GM19240 (cell line): ENCODE measurements around the gene EXOSC1.
"Not testable (repeated sequence)": the region's sequence is repeated elsewhere in the genome, so short reads cannot be mapped to it uniquely, and the experiment has no call there.

Experiments used
- DNase-seq: peaks from one replicate; pipeline ENCODE4 v3.0.0; 2011; ENCODE audit warnings: low spot score; ENCODE audit not compliant: insufficient read length

The EXOSC1 gene

DNA sequence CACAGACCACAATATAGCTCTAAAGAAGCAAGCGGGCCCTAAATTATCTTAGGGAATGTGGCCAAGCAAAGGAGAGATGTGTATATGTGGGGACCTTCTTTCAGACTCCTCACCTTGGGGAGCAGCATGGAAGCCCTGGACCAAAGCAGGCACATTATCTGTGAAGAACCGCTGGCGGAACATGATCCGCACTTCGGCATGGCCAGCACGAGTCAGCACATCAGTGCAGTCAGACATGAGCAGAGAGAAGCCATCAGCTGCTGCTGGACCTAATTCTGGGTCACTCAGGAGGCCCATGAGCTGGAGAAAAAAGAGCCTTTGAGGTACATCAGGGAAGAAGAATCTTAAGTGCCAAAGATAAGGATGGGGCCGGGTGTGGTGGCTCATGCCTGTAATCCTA lies 14.1 kb upstream of the EXOSC1 start:
- no peak for DNase-seq

DNA sequence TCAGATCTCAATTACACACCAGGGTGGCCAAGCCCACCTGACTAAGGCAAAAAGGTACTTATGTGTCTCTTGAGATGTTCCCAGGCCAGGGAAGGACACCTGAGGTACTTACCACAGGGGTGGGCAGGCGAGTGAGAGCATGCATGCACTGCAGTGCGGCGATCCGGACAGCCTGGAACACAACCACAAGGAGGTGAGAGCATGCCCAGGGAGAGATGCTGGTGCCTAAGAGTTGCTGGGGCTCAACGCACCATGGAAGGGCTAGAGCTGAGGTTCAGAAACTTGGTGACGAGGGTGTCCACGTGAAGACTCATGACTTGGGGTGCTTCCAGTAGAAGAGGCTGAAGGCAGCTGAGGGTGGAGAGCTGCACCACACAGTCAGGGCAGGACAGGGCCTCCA lies 13.3 kb upstream of the EXOSC1 start:
- no peak for DNase-seq

DNA sequence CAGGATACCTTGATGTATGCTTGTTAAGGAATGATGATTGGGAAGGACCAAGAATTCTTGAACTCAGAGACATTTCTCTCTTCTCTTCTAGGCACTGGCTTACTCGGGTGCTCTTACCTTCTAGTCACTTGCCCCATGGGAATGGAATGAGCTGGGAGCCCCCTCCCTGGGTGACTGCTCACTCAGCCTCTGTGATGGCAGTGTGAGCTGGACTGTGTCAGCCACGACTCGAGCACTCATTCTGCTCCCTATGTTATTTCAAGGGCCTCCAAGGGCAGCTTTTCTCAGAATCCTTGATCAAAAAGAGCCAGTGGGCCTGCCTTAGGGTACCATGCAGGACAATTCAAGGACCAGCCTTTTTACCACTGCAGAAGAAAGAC lies 10.9 kb upstream of the EXOSC1 start:
- no peak for DNase-seq

DNA sequence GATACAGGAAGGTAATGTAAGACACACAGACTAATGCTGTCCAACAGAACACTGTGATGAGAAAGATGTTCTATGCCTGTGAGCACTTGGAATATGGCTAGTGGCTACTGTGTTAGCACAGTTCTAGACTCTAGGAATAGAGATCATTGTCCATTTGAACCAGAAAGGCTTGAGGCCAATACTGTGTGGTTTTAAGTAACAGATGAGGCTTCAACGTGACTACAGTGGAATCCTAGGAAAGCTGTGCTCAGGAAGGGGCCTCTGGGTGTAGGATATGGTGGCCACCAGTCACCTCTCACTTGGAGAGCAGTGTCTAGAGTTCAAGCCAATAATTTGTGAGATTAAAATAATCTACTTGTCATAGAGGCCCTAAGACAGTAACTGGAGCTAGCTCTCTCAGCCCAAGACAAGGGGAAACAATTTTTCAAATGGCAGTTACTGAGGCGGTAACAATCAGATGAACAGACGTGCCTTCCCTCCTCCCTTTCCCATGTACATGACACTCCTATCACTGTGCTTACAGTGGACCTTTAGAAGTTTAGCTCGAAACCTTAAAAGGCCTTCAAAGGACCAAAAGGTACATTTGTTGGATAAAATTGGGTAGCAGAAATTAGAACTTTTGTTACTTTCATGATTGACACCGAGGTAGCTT lies 10.4 kb upstream of the EXOSC1 start:
- no peak for DNase-seq

DNA sequence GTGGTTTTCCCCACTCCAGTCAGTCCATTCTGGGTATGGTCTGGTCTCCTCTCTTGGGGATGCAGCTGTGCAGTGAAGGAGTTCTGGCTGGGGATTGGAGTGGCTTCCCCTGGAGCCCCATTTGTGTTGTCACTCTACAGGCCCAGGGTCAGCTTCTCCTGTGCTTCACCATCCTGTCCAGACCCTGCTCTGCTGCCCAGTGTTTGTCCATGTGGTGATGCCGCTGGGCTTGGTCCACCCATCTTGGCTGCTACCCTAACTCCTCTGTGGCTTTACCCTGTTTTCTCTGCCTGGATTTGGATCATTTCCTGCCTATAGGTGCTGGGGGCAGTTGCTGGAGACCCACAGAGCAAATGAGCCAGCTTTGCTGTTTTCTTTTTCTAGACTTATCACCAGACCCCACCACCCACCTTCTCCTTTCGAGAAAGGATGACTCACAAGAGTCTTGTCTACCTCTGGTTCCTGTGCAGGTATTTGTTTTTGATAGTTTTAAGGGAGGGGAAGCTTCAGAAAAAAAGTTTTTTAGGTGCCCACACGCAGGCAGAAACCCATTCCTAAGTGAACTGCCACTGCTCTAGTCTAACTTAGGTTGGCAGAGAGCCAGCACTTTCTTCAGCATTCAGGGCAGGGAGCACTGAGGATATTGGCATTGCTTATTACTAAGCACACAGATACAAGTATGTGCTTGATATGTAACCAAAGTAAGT lies 8.7 kb upstream of the EXOSC1 start:
- DNase-seq, result no peak

DNA sequence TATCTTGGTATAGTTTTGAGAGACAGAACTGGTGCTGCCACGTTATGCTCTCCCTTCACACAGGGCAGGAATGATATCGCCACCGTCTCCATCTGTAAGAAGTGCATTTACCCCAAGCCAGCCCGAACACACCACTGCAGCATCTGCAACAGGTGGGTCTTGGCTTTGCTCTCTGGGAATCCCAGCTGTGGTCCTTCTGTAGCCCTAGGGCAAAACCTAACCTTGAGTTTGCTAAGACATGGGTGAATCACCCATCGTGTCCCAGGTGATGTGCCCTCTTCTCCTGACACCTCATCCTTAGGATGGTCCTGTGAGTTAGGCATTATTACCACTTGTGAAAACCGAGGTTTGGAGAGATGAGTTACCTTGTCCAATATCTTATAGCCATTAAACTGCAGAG lies 6.5 kb upstream of the EXOSC1 start:
- no peak for DNase-seq

DNA sequence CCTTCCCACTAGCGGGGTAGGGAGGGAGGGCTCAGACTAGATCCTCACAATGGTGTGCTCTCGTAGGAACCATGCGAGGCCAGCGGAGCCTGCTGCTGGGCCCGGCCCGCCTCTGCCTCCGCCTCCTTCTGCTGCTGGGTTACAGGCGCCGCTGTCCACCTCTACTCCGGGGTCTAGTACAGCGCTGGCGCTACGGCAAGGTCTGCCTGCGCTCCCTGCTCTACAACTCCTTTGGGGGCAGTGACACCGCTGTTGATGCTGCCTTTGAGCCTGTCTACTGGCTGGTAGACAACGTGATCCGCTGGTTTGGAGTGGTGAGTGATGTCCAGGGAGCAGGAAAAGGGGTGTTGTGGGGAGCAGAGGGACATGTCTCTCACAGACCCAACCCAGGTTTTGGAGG lies 5.8 kb upstream of the EXOSC1 start:
- no peak for DNase-seq

DNA sequence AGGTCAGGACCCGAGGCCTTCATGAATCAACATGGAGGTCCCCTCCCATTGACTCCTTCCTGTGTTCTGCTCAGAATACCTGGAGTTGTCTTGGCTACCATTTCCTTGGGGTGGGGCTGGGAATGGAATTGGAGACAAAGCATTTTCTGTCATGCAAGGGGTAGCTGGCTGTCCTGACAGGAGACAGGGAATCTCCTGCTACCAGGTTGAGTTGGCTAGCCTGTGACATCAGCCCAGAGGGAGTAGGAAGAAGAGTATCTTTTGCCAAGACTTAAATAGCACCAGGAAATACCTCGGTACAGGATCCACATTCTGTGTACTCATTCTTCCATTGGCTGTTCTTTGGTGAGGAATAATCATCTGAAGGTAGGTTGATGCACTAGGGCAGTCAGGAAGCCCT lies 5.0 kb upstream of the EXOSC1 start:
- DNase-seq, result no peak

DNA sequence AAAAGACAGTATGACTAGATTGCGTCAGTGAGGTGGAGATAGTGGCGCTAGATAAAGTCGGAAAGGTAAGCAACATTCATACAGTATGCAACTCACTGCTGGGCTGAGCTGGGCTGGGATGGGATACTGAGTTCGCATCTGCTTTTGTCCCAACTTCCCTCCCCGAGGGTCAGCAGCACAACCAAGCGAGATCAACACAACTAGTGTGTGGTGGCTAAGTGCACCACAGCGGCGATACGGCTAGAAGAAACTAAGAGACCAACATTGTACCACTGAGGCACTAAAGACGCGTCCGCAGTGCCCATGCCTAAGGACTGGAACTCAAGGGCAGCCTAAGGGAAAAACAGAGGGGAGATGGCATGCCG lies 467 bp downstream of the EXOSC1 start:
- DNase-seq, result no peak

DNA sequence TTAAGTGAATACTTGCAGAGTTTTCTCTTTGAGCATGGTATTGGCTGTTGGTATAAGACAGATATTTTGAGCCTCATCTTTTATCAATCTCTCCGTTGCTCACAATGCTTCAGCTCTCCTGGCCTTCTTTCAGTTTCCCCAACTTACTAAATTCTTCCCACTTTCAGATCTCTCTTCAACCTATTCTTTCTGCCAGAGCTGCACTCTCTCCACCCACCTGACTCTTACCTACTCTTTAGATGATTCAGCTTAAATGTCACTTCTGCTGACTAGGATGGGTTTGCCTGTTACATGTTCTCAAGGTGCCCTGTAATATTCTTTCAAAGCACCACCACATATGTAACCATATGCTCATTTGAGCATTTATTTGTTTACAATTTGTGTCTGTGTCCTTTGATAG lies 1.6 kb downstream of the EXOSC1 start:
- no peak for DNase-seq

DNA sequence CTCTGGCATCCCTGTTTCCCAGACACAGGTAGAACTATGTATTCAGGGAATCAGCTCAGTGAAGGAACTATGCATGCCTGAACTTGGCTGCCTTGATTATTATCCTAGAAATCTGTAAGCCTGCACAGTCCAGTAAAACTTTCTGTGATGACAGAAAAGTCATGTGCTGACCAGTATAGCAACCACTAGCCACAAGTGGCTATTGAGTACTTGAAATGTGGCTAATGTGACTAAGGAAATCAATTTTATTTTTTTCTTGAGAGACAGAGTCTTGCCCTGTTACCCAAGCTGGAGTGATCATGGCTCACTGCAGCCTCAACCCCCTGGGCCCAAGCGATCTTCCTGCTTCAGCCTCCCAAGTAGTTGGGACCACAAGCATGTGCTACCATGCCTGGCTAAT lies 3.5 kb downstream of the EXOSC1 start:
- no peak for DNase-seq

DNA sequence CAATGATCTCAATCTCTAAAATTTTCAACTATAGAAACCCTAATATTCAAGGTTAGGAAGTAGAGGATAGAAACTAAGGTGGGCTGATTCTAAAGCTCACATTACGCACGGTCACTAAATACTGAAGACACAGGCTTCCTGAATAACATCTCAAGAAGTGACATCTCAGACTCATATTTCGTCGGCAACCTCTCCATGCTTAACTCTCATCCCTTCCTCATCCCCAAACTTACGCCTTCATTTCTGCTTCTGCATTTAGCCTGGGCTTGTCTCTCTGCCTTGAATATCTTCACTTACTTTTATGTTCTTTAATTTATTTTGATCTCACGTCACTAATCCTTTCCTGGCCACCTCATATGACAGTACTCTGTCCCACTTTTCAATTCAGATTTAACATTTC lies 10.6 kb downstream of the EXOSC1 start:
- no peak for DNase-seq

DNA sequence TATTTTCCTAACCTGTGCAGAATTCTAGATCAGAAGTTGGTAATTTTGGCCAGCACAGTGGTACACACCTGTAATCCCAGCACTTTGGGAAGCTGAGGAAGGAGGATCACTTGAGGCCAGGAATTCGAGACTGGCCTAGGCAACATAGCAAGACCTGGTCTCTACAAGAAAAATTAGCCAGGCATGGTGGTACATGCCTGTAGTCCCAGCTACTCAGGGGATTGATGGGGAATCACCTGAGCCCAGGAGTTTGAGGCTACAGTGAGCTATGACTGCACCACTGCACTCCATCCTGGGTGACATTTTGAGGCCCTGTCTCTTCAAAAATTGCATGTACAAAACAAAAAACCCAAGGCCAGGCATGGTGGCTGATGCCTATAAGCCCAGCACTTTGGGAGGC lies 11.2 kb downstream of the EXOSC1 start:
- DNase-seq, result no peak

DNA sequence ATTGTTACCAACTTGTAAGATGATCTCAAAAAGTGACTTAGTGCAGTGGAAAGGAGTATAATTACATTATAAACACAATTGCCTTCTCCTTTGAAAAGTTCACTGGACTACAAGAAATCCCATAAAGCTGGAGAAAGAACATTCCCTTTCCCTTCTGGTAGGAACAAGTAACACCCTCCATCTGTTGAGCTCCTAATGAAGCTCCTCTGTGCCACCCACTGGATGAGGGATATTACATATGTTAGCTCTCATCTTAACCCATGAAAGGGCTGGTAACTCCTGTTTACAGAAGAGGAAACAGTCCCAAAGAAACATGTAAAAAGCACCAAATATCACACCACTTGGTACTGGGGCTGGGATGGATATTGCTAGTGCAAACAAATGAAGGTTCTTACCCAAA lies 11.8 kb downstream of the EXOSC1 start:
- no peak for DNase-seq

DNA sequence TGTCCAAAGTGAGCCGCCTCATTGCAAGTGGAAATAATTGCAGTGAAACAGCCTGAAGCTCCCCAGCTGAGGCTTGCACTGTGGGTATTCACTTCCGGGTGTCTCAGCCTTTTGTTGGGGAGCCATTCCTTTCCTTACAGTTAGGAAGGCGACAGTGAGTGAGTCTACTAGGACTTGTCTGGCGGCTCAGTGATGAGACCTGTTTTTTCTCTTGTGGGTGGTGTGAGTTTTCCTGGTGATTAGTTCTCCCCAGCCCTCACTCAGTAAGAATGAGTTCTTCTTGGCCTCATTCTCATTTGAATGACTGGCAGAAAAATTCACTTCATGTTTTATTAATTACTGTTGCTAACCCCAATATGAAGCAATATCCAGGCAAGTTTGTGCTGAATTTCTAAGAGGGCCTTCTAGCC lies 17.2 kb downstream of the EXOSC1 start:
- no peak for DNase-seq

DNA sequence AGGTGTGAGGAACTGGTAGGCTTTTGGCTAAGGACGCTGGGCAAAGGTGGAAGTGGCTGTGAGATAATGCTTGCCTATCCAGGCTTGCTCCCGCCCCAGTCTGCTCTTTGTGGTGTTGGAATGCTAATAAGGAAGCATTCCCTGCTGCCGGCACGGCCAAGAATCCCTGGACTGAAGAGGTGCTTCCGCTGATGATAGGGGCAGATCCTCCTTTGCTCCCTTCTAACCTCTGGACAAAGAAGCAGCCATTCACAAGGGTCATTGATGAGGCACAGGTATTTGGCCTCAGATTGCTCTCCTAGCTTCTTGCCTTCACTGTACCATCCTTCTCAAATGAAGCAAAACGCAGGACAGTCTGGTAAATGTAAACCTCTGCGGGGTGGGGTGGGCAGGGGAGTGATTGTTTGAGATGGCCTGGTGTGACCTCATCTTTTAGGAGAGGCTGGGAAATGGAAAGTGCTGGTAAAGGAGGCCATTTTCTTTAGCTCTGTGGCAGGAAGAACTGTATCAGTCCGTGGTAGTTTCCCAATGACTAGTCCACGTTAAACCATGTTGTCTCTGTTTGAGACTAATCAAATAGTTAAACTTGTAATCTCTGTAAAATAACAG lies 18.1 kb downstream of the EXOSC1 start:
- DNase-seq, result no peak

DNA sequence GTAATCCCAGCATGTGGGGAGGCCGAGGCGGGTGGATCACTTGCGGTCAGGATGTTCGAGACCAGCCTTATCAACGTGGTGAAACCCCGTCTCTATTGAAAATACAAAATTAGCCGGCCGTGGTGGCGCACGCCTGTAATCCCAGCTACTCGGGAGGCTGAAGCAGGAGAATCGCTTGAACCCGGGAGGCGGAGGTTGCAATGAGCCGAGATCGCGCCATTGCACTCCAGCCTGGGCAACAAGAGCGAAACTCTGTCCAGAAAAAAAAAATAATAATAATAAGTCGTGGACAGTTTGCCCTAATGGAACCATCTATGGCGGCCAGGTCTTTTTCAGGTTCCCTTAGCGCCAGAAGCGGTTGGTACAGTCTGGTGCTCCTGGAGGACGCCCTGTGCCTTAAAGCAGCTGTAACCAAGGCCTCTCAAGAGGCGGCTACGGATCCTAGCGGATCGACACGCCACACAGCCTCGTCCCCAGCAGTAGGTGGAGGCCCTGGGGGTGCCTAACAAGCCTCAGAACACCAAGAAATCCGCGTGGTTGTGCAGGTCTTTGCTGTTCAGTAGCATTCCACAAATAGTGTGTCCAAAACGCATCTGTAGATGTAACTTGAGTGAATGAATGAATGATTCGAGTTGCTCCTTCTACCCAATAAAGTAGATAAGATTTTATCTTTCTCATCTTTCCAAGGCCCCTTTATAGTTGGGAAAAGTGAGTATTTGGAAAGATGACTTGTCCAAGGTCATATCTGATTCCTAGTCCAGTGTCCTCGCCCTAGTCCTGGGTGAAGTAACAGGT lies 18.8 kb downstream of the EXOSC1 start:
- DNase-seq, result no peak

DNA sequence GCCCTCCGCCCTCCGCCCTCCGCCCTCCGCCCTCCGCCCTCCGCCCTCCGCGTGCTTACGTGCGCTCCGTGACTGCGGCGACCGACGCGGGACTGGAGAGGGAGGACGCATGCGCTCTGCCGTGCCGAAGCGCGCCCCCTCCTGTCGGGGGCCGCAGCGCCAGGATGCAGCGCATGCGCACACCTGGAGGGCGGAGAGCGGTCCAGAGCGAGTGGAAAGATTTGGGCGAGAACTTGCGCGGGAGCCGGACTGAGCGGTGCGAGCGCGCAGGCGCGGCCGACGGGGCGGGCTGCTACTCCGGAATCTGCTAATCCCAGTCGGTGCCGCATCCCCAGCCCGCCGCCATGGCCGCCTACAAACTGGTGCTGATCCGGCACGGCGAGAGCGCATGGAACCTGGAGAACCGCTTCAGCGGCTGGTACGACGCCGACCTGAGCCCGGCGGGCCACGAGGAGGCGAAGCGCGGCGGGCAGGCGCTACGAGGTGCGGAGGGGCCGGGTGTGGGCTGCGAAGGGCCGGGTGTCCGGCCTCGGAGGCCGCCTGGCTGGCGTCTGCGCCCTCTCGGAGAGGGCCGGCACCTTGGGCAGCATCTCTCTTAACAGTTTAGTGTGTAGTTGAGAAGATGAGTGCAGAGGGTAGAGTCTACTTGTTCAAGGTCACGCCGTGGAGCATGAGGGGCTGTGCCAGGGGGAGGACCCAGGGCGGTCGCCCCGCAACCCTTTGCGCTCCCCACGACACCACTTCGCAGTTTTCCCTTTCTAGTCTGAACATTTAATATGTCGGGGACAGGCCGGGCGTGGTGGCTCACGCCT lies 19.6 kb downstream of the EXOSC1 start, which contains the start of gene PGAM1:
PGAM1 (plus strand) TSS at position 228 of the 812 bp plus-strand sequence; CDS start at position 345, 117 bp downstream.
- DNase-seq, result peak; percentile 93

DNA sequence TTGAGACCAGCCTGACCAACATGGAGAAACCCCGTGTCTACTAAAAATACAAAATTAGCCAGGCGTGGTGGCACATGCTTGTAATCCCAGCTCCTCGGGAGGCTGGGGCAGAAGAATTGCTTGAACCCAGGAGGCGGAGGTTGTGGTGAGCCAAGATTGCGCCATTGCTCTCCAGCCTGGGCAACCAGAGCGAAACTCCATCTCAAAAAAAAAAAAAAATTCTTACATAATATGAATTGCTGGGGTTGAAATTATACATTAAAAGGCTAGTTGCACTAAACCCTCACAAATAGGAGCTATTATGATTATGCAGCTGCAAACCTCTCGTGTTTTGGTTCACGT lies 22.1 kb downstream of the EXOSC1 start:
- DNase-seq, result not testable (repeated sequence)

DNA sequence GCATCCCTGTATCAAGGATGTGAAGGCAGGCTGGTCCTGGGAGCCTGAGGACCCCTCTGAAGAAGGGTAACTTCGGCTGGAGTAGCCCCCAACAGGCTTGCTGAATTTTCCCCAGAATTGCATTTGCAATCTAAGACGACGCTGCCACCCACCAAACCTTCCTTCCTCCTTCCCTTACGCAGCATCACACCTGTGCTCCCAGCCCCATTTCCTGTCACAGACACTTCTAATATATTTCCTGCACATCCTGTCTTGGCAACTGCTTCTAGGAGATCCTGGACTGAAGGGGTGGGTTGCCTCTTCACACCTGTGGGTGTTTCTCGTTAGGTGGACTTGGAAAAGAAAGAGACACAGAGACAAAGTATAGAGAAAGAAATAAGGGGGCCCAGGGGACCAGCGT lies 29.2 kb downstream of the EXOSC1 start:
- no peak for DNase-seq

DNA sequence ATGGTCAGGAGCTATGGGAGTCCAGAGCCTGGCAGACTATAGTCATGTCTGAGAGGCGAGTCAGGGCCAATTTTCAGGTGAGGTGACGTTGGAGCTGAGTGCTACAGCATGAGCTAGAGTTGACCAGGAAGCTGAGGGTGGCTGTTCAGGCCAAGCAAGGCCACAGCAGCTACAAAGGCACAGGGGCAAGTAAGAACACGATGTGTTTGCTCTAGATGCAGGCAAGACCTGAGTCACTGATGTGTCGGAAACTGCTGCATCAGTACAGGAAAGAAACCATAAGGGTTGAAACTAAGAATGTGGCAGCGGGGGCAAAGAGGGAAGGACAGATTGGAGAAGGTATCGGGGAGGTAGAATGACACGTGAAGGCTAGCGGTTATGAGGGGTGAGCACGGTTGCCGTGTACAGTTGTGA lies 32.9 kb downstream of the EXOSC1 start:
- DNase-seq, result no peak
